WI38 (cell line): Measurements from ENCODE around the gene ZFAND3.

ENCODE experiments used
- H3K4me3 ChIP-seq: 2 replicates; pipeline ENCODE4 v1.5.1; 2011; ENCODE audit warnings: low read depth, mild to moderate bottlenecking, control low read depth, low read length
- CTCF ChIP-seq: IDR thresholded peaks from 2 replicates; pipeline ENCODE4 v1.5.1; 2012; ENCODE audit warnings: low read depth, mild to moderate bottlenecking, control low read depth, low read length

The ZFAND3 gene

GRCh38 chr6:38153798-38154345 is 334.3 kb downstream of the ZFAND3 start:
- H3K4me3 ChIP-seq = no peak overlapping the region

GRCh38 chr6:38154731-38155130 is 335.2 kb downstream of the ZFAND3 start:
- TF ChIP-seq CTCF = no peak
- no peak overlapping the region for H3K4me3 ChIP-seq

More at GRCh38 chr6:38153798-38154345, 334.3 kb downstream of the ZFAND3 start:
- no peak for TF ChIP-seq CTCF

GRCh38 chr6:38155144-38155543 is 335.6 kb downstream of the ZFAND3 start:
- no peak overlapping the region for H3K4me3 ChIP-seq
- no peak for TF ChIP-seq CTCF

GRCh38 chr6:38155621-38156204 is 336.2 kb downstream of the ZFAND3 start:
- TF ChIP-seq CTCF = no peak
- no peak overlapping the region for H3K4me3 ChIP-seq

- TF ChIP-seq CTCF = no peak
- H3K4me3 ChIP-seq = no peak overlapping the region
Observed at GRCh38 chr6:38156818-38157565, 337.5 kb downstream of the ZFAND3 start.

GRCh38 chr6:38157905-38158304 is 338.4 kb downstream of the ZFAND3 start:
- no peak for TF ChIP-seq CTCF
- H3K4me3 ChIP-seq = no peak overlapping the region

GRCh38 chr6:38158762-38159350 is 339.3 kb downstream of the ZFAND3 start:
- TF ChIP-seq CTCF = no peak
- no peak overlapping the region for H3K4me3 ChIP-seq
